Heart left ventricle (tissue), 13 donors: ENCODE measurements around the gene PTGER3.

Experiments used
- POLR2A ChIP-seq, 2 donors: fragments of 450-650 bp; IDR thresholded peaks; one replicate each; pipeline ENCODE4 v1.6.1; 2017; ENCODE audit warnings: antibody characterized with exemption in 2 of 2, mild to moderate bottlenecking in 2 of 2, moderate library complexity in 2 of 2
- TF ChIP-seq, protein P1 (sequence below), 12 donors: fragments of 200-600 bp; sonication (generic) in 4 of 12; IDR thresholded peaks; one replicate each; pipeline versions ENCODE4 v1.5.0 to v1.8.0; 2018 to 2022; ENCODE audit warnings: antibody characterized with exemption in 12 of 12, mild to moderate bottlenecking in 5 of 12
- donor health status: ischemic (EF 13 %, LVEDD 7.1; RV severe dilation, severe dysfunction).
- donor health status: DM: no; HTN: yes; CAD: no.
- donor health status: DM: no; HTN: no; CAD: no.
- donor health status: ischemic (EF 25% LVEDD 6.9; RV normal size, moderate dysfunction).
- donor health status: ischemic (EF 25% LVEDD 5.7; RV mildly dilated, moderate dysfunction).
- donor health status: ischemic (EF 35%, LVEDD 5.7; RV mildly dilated, moderate dysfunction).
- donor health status: nonischemic (EF 11% LVEDD 7.7; RV severe dilation, severe dysfunction).
- donor health status: DM: yes; HTN: yes; CAD: no.
- donor health status: PGD.
- donor health status: ischemic (EF 29% LVEDD 5.4; RV normal size, mild dysfunction).
- donor health status: nonischemic (EF 23%, LVEDD 6.1; RV moderate dilation, normal function).

DNA sequence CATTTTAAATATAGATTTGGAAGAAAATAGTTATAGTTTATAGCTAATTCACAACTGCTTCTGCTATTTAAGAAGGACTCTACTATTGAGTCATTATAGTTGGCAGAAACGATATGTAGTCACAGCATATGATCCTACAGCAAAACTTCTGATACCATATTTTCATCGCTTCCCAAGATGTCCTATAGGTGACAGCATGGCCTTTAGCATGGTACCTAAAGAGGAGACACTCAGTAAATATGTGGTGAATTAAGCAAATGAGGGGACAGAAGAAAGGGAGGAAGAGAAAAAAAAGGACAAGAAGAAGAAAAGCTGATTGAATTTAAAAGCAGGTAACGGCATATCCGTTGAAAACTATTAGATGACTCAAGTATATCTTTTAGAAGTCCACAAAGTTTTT is 77.2 kb downstream of the PTGER3 start:
- TF ChIP-seq, protein P1, sequence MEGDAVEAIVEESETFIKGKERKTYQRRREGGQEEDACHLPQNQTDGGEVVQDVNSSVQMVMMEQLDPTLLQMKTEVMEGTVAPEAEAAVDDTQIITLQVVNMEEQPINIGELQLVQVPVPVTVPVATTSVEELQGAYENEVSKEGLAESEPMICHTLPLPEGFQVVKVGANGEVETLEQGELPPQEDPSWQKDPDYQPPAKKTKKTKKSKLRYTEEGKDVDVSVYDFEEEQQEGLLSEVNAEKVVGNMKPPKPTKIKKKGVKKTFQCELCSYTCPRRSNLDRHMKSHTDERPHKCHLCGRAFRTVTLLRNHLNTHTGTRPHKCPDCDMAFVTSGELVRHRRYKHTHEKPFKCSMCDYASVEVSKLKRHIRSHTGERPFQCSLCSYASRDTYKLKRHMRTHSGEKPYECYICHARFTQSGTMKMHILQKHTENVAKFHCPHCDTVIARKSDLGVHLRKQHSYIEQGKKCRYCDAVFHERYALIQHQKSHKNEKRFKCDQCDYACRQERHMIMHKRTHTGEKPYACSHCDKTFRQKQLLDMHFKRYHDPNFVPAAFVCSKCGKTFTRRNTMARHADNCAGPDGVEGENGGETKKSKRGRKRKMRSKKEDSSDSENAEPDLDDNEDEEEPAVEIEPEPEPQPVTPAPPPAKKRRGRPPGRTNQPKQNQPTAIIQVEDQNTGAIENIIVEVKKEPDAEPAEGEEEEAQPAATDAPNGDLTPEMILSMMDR (IDR thresholded peaks at IDR 0.05), result no peak
- TF ChIP-seq POLR2A (IDR thresholded peaks at IDR 0.05), result no peak
